GDM1 (cell line): ENCODE measurements around the gene CFAP157.
A peak's percentile ranks its signal among the peaks of the same experiment; 100 is the strongest.

Experiments used
- DNase-seq: peaks from one replicate; lab custom pipeline; 2025; lab: John Stamatoyannopoulos, UW

CFAP157 gene

DNA sequence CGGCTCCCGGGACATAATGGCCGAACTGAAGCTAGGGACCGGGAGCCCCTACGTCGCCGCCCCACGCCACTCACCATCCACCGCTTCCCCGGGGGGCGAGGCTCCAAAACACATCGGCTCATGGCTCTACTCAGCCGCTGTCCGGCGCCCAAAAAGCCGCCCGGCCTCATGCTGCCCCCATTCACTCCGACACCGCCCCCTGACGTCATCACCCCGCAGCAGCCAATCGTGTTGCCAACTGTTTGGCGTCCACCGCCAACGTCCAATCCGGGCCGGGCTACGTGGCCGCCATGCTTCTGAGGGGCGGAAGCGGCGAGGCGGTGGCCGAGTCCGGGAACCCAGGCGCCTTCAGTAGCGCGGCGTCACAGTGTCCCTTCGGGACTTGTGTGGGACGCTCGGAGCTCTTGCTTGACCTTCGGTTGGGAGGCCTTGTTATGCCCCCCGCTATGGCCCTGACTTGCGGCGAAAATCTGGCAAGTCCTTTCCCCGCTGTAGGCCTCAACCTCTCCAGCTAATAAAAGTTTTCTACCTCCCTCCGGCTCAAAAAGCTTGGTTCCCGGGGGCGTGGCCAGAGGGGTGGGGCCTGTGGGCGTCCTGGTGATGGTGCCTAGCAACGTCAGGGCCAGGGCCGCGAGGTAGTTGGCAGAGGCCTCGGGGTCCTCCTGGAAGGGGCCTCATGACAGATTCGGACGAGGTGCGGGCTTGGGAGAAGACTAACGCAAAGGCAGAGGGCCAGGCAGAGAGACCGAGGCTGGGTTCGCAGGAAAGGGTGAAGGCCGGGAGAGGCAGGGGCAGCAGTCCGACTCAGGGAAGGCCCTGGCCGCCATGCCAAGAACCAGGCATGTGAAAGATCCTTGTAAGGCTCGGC lies 8.9 kb downstream of the CFAP157 start, which contains the start of the genes PTRH1 and TTC16:
Gene PTRH1 (minus strand): TSS at position 194 of the 868 bp plus-strand sequence. CDS start 24 bp downstream, at position 170.
Gene TTC16 (plus strand): TSS at position 610 of the 868 bp plus-strand sequence. CDS start 67 bp downstream, at position 677.
- peak; percentile 88 for DNase-seq

DNA sequence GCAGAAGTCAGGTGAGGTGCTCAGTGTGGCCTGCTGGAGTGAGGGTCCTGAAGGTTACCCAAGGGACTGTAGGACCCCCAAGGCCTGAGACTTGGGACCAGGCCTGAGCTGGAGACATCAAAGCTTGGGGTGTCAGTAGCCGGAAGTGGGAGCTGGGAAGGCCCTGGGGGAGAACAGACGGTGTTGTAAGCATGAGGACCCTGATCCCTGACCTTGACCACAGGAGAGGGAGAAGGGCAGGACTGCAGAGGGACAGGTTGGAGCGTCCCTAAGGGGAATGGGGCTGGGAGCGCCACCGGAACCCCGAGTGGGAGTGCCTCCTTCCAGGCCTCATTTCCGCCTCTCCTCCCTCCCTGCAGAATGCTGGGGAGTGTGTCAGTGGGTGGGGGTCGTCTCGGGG lies 9.6 kb downstream of the CFAP157 start:
- DNase-seq: no peak

GRCh38 chr9:127717766-127718165 lies 11.0 kb downstream of the CFAP157 start:
- no peak for DNase-seq

- DNase-seq: no peak
Observed at GRCh38 chr9:127720031-127720864, 13.5 kb downstream of the CFAP157 start.

GRCh38 chr9:127720865-127721227 lies 14.1 kb downstream of the CFAP157 start:
- DNase-seq: no peak

- no peak for DNase-seq
Observed at GRCh38 chr9:127721391-127721821, 14.6 kb downstream of the CFAP157 start.

GRCh38 chr9:127722055-127722745 lies 15.4 kb downstream of the CFAP157 start:
- no peak for DNase-seq

GRCh38 chr9:127723013-127723412 lies 16.2 kb downstream of the CFAP157 start:
- DNase-seq: no peak

DNA sequence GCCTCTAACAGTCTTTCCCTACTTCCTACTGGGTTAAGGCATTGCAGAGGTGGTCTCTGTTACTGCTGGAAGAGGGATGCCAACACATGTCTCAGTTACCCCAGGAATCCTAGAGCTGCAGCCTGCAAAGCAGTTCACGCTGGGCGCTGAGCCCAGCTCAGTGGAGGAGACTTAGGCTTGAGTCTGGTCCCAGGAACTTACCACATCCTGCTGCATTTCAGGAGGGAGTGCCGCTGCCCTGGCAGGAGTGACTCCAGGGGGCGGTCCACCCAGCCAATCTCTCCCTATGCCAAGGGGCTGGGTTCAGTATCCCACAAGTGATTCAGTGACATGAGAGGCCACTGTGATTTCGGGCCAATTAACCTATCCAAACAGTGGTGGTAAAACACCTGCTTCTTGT lies 16.7 kb downstream of the CFAP157 start:
- no peak for DNase-seq

DNA sequence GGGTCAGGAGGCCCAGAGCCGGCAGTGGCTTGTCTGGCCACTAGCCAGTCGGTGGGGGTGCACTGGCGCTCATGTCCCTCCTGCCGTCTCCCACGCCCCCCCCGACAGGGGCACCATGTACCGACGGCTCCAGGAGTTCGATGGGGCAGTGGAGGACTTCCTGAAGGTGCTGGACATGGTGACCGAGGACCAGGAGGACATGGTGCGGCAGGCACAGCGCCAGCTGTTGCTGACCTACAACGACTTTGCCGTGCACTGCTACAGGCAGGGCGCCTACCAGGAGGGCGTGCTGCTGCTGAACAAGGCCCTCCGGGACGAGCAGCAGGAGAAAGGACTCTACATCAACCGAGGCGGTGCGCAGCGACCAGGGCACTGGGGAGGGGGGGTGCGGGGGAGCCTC lies 17.2 kb downstream of the CFAP157 start:
- no peak for DNase-seq

DNA sequence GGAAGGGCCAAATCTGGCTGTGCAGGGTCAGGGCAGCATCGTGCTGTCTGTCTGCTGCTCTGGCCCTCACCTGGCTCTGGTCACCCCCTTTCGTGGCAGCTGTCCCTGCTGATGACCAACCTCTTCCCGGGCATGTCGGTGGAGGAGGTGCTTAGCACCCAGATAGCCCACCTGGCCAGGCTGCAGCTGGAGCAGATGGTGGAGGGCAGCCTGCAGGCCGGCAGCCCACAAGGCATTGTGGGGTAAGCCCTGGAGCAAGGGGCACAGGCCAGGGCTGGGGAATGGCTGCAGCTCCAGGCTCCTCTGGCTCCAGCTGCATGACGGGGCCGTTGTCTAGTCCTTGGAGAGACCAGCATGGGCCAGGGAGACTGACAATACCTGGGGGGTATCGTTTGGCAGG lies 20.1 kb downstream of the CFAP157 start:
- DNase-seq: no peak

DNA sequence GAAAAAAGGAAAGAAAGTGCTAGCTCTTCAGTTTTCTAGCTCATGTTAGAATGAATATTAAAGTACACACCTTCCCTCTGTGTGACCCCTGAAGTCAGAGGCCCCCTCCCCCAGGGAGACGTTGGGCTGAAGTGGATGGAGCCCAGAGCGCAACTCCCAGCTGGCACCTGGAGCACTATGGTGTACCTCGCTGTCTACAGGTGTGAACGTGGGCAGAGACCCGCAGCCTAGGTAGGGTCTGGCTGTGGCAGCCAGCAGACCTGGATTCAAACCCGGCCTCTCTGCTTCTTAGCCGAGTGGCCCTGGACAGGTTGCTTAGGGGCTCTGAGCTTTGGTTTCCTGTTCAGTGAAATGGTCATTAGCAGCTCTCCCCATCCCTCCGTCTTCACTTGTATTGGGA lies 22.0 kb downstream of the CFAP157 start:
- DNase-seq: no peak

DNA sequence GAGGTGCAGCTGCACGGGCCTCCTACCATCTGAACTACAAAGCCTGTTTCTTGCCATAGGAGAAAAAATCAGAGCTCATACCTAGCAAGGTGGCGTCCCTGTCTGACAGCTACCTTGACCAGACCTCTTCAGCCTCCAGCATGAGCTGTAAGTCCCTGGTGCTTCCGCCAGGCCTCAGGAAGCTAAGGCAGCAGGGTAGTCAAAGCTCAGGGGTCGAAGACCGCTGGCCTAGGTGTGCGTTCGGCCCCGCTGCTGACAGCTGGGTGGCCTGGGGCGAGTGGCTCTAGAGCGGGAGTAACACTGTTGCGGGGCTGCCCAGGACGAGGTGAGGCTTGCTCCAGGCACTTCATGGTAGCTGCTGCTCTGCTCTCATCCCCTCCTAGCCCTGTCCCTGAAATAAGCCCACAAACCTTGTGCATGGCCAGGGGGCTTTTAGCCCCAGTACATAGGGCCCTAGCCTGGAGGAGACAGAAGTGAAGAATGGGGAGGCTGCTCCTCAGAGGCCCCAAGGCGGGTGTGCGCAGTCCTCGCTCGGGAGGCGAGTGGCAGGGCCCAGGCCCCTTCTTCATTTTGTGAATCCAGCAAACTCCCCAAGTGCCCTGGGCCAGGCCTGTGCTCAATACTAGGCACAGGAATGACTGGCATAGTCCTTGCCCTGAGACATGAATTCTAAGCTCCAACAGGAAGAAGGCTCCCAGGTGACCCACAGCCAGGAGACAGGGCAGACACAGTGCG lies 22.9 kb downstream of the CFAP157 start:
- no peak for DNase-seq

- DNase-seq: no peak
Observed at GRCh38 chr9:127730262-127730661, 23.5 kb downstream of the CFAP157 start.

- no peak for DNase-seq
Observed at GRCh38 chr9:127730799-127731410, 24.1 kb downstream of the CFAP157 start.

- no peak for DNase-seq
Observed at GRCh38 chr9:127731938-127732337, 25.1 kb downstream of the CFAP157 start.

DNA sequence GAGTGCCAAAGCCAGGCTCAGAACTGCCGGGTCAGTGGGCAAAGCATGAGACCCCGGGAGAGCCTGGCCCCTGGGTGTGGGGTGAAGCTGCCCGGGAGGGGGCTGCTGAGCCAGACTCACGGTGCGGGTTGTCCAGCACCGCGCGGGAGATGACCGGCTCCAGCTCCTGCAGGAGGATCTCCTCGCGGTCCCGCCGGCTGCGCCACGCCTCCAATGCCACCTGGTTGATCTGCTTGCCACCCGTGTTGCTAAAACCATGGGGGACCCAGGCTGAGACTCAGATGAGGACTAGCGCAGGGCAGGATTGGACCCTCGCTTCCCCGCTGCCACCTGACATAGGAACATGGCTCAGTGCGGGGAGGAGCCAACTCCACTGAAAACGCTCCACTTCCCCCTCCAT lies 25.7 kb downstream of the CFAP157 start:
- DNase-seq: no peak

DNA sequence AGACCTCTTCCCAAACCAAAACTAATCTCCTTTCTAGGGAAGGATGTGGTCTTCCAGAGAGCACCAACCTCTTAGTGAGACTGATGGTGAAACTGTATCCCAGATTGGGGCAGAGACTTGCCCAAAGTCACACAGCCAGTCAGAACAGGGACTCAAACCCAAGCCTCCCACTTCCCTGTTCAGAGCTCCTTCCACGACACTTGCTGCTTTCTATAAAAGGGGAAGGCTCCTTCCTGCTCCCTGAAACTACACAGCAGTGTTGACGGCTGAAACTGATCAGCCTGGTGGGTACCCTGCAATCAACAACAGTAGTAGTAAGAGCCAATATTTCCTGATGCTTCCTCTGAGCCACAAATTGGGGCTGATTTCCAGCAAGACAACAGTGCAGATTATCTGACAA lies 26.8 kb downstream of the CFAP157 start:
- no peak for DNase-seq

GRCh38 chr9:127734247-127734746 lies 27.5 kb downstream of the CFAP157 start:
- no peak for DNase-seq

DNA sequence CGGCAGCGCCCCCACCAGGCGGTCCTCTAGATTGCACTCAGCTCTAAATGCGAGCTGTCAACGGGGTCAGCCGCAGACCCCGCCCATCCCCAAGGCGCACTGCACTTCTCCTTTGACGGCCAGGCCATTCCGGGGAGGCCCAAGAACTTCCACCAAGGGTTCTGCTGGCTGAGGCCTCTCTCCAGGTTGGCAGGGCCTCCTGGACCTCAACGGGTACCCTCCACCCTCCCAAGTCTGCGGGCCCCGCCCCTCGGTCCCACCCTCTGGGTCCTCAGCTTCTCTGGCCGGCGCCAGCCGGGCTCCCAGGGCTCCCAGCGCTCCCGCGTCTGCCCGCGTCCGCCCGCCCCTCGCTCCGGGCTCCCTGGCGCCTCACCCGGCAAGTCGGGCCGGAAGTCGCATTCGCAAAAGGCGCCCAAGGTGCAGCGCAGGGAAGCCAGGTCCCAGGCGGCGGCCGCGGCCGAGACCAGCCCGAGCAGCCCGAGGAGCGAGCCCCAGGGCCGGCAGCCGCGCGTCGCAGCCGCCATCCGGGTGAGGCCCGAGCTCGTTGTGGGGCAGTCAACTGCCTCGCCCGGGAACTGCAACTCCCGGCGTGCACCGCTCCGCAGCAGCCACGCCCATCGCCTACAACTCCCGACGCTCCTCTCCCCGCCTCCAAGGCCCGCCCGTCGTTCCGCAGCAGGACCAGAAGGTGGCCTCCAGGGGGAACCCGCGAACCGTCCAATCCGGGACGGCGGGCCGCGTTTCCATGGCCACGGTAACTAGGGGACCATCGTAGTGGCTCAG lies 28.1 kb downstream of the CFAP157 start, which contains the start of gene TOR2A:
Gene TOR2A (minus strand): TSS at position 548 of the 783 bp plus-strand sequence. CDS start 24 bp downstream, at position 524.
- DNase-seq: peak; percentile 96
